ENCODE results near the gene MST1.

DNA sequence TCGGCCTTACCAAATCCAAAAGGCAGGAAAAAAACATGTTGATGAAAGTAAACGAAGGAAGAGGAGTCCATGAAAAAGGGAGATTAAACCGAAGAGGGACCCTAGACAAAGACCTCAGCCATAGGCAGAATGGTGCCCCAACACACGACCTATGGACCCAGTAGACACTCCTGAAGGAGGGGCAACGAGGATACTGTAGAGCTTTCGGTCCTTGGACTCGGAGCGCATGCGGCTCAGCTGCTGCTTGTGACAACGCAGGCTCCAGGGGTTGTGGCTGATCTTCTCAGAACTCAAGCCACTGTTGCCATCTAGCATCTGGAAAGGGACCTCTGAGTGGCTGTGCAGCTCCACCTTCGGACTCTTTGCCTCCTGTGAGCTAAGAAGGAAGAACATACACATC is 43.3 kb upstream of the MST1 start:
- TF ChIP-seq, protein P1, sequence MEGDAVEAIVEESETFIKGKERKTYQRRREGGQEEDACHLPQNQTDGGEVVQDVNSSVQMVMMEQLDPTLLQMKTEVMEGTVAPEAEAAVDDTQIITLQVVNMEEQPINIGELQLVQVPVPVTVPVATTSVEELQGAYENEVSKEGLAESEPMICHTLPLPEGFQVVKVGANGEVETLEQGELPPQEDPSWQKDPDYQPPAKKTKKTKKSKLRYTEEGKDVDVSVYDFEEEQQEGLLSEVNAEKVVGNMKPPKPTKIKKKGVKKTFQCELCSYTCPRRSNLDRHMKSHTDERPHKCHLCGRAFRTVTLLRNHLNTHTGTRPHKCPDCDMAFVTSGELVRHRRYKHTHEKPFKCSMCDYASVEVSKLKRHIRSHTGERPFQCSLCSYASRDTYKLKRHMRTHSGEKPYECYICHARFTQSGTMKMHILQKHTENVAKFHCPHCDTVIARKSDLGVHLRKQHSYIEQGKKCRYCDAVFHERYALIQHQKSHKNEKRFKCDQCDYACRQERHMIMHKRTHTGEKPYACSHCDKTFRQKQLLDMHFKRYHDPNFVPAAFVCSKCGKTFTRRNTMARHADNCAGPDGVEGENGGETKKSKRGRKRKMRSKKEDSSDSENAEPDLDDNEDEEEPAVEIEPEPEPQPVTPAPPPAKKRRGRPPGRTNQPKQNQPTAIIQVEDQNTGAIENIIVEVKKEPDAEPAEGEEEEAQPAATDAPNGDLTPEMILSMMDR (IDR thresholded peaks at IDR 0.05), result no peak
- TF ChIP-seq EP300 (IDR thresholded peaks at IDR 0.05) (no peak), POLR2AphosphoS5 (IDR thresholded peaks at IDR 0.05) (no peak), POLR2A (IDR thresholded peaks at IDR 0.05) (no peak)
